ENCODE results near the gene TCEA2.
A peak's percentile ranks its signal among the peaks of the same experiment; 100 is the strongest.

Gene TCEA2

GRCh38 chr20:64050261-64051032, 12.6 kb upstream of the TCEA2 start:
- no peak for DNase-seq

DNA sequence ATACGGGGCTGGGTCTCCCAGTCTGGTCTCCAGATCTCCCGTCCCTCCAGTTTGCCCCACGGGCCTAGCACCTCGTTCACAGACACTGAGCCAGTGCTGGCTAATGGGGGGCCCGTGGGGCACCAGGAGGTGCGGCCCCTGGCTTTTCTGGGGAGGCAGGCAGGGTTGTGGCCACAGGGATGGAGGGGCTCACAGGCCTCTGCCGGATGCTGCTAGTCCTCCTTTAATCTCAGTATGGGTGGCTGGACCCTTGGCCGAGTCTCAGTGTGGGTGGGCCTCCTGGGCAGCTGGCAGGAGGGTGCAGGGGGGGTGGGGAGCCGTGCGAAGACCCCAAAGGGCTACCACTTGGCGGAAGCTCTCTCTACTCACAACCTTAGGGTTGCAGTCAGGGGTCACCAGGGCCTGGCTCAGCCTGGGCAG, 12.0 kb upstream of the TCEA2 start:
- no peak for DNase-seq

DNA sequence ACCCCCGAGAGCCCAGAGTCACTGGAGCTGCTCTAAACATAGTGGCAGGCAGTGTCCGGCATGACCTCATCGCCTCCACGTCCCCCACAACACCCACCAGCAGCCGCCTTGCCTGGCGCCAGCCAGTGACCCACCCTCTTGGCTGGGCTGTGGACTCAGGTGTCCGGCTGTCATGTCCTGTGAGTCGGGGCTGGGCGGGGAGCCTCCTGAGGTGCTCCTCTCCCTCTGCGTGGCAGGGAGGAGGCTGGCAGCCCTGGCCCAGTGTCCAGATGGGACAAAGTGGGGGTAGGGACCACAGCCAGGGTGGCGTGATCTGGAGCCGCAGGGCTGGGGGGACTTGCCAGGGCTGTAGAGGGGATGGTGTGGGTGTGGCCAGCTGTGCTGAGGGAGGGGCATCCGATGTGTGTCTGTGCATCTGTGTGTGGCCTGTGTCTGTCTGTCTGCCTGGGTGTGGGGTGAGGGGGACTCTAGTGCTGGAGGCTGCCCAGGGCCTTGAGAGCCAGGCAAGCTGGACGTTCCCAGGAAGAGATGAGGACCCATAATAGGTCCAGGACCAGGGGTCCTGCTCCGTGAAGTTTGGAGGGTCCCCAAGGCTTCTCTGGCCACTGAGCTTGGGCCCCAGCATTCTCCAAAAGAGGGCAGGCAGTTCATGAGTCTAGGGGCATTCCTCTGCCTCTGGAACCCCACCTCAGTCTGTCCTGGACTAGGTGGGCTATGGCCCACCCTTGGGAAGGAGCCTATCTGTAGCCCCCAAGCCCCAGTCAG, 11.3 kb upstream of the TCEA2 start:
- no peak for DNase-seq

DNA sequence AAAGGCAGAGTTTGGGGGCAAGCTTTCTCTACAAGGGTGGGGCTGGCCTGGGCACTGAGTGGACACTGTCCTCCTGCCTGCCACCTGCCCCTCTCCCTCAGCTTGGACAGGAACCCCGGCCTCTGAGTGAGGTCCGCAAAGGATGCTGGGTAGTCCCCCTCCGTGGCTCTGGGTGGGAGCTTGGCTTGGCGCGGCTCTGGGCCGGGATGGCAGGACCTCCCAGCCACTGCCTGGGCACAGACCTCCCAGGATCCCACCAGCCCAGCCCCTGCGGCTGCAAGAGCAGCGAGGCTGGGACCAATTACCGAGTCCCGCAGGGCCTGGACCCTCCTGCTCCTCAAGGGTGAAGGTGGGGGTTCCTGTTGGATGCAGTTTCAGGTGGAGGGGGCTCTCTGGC, 10.7 kb upstream of the TCEA2 start:
- DNase-seq, result no peak

- DNase-seq, result no peak
Measured at GRCh38 chr20:64052987-64053840, 9.8 kb upstream of the TCEA2 start.

DNA sequence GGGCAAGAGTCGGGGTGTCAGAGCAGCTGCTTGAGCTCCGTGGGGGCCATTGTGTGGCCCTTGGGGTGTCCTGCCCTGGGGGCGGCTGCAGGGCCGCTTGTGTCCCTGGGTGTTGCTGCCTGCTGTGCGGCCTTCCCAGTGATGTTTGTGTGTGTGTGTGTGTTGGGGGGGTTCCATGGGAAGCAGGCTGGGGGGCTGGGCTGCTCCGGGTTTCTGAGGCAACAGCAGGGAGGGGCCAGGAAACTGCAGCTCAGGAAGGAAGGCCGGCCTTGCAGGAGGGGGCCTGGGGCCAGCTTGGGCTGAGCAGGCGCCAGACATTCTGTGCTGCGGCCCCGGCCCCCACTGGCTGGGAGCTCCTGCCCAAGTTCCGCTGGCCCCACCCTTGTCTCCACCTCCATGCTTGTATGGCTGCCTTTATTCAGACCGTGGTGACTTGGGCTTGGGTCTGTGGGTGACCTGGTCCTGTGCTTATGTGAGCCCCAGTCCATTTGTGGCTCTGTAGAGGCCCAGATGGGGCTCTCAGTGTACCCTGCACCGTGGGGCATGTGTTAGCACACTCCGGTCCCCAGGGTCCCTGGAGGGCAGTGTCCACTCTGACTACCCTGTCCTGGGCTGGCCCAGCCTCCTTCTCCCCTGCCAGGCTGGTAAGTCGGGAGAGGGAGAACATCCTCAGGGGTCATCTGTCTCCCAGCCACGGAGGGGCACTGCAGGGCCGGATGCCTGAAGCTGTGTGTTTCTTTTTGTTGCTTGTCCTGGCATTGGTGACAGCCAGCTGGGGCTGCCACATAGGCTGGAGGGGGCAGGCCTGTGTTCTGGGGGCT, 8.9 kb upstream of the TCEA2 start:
- DNase-seq, result no peak

GRCh38 chr20:64055396-64055892, 7.6 kb upstream of the TCEA2 start:
- DNase-seq, result no peak

DNA sequence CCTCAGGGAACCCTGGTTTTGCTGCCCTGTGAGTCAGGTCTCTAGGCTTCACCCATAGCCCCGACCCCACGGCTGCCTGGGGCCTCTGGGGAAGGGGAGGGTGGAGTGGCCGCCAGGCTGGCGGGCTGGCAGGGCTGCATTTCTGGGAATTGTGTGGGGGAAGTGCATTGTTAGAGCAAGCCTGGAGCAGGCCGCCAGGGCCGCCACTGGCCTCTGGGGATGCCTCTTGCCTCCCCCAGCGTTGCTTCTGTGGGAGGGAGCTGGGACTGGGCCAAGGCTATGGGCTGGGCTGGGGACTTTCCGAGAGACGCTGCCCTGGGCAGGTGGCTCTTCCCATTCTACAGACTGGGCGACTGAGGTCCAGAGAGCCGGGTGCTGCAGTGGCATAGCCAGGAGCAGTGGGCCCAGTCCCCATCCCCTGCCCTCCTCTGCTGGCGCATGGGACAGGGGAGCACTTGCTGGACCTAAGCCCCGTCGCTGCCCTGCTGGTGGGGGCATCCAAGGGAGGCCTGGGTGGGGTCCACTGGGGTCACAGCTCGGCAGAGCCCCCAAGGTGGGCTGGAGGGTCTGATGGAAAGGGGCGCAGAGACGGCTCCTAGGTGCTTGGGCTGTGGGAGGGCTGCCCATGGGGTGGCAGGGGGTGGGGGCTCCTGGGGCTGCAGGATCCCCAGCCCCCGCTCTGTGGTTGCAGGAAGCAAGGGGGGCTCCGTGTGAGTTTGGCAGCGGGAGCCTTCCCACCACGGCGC, 6.9 kb upstream of the TCEA2 start:
- DNase-seq, result no peak

DNA sequence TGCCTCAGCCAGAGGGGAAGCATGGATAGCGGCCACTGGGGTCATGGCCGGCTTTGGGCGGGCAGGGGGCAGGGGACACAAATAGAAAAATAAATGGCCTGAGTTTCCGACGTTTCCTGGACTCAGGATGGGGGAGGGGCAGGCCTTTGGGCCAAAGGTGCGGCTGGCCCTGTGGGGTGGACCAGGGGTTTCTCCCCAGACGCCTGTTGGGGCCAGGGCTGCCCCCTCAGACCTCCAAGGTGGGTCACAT, 6.4 kb upstream of the TCEA2 start:
- DNase-seq, result no peak

- no peak for DNase-seq
Measured at GRCh38 chr20:64056889-64057627, 5.9 kb upstream of the TCEA2 start.

DNA sequence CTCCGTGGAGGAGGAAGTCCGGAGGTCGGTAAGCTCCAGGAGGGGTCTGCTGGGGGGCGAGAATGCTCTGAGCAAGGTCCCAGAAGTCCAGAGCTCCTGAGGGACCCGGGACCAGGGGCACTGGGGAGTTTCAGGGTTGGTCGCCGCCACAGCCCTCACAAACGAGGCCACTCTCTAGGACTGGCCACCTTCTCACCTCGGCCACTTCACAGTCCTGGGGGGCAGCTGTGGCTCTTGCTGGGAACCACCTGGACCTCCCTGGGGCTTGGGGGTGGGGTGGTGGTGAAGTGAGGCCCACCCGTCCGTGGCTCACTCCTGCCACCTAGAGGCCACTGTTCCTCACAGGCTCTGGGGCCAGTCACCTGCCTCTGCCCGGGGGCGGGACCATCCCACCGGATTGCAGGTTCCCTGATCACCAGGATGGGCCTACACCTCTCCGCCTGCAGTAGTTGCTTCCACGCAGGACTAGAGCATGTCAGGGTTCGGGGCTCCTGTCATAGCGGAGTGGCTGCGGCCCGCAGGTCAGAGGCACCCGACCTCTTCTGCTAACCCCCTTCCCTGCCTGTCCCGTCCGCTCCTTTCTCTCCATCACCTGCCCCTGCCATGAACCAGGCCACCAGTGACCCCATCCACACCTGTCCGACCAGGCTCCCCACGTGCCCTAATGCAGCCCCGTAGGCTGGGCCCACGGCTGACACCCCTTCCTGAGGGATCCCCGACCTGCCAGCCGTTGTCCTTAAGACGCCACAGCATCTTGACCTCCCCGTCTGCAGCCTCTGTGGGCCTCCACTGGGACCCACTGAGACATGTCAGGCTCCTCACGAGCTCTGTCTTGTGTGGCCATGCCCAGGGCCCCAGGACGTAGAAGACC, 5.1 kb upstream of the TCEA2 start:
- peak; percentile 81 for DNase-seq

- DNase-seq, result no peak
Measured at GRCh38 chr20:64058536-64058935, 4.5 kb upstream of the TCEA2 start.

GRCh38 chr20:64062276-64062595, 762 bp upstream of the TCEA2 start:
- no peak for DNase-seq

- DNase-seq, result peak; percentile 46
Measured at GRCh38 chr20:64063389-64064144, 569 bp downstream of the TCEA2 start.

- DNase-seq, result no peak
Measured at GRCh38 chr20:64064145-64064698, 1.2 kb downstream of the TCEA2 start.

DNA sequence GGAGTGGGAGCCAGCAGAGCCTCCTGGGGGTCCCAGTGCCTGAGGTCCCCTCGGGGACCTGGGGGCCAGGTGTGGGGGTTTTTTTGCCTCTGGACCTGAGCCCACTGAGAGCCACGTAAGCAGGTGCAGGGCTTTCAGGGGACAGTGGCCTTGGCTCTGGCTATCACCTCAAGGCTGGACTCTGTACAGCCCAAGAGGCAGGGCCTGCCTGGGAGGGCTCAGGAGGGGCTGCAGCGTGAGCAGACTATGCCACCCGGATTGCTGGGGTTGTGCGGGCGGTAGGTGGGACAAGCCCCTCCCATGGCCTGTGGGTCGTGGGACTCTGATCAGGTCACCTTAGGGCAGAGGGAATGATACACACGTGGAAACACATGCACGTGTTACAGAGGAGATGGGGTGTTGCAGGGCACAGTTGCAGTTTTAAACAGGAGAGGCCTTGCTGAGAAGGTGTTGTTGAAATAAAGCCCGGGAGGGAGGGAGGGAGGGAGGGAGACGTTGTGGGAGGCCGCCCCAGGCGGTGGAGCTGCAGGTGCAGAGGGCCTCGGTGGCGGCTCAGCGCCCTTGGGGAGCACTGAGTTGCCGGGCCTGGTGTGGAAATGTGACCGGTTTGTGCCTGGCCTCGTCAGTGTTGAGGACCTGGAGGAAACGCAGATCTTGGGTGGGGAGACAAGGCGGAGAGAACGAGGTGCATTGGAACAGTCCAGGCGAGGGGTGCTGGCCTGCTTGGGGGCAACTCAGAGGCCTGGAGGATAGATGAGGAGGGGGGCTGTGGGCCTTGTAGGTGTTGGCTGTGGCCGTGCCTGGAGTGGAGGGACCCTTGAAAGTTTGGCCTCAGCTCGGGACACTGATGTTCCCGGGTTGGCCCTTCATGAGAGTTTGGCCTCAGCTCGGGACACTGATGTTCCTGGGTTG, 2.3 kb downstream of the TCEA2 start:
- no peak for DNase-seq

- DNase-seq, result peak; percentile 72
Measured at GRCh38 chr20:64065974-64066343, 3.0 kb downstream of the TCEA2 start.

- DNase-seq, result no peak
Measured at GRCh38 chr20:64067005-64067632, 4.1 kb downstream of the TCEA2 start.

Data from stimulated activated CD4-positive, alpha-beta T cell treated with anti-CD3 and anti-CD28 coated beads, Interleukin-1b, Interleukin-23, amount 100 ng/mL, for 48 hours (primary cell).